BJ (cell line): ENCODE measurements around the gene ATXN7L3B. TPM values are rescaled to one million over a fixed set of nuclear protein-coding genes. Genes with fewer than 3 reads are reported as not detected.

Experiments
- CTCF ChIA-PET: fragments of 350-600 bp; formaldehyde crosslinking; extraction: SDS; loops from one replicate; lab custom pipeline; 2021; ENCODE audit warnings: antibody characterized with exemption, inconsistent platforms; lab: Yijun Ruan, JAX
- POLR2A ChIA-PET: fragments of 300-600 bp; sonication (Branson Sonifier 250); formaldehyde crosslinking; extraction: SDS; loops from one replicate; lab custom pipeline; 2021; ENCODE audit warnings: antibody characterized with exemption; lab: Charles Lee
- DNase-seq: peaks from one replicate; pipeline ENCODE4 v3.0.0-alpha.2; 2011; ENCODE audit warnings: low read depth
- H3K27me3 ChIP-seq: 2 replicates; pipeline ENCODE4 v1.6.0; 2011; ENCODE audit warnings: low read length; ENCODE audit not compliant: control insufficient read depth, insufficient read depth
- H3K36me3 ChIP-seq: 2 replicates; pipeline ENCODE4 v1.5.1; 2011; ENCODE audit warnings: low read length; ENCODE audit not compliant: control insufficient read depth, insufficient read depth
- H3K4me3 ChIP-seq: 2 replicates; pipeline ENCODE4 v1.5.1; 2011; ENCODE audit warnings: low read depth, mild to moderate bottlenecking, control low read depth, low read length
- polyA plus RNA-seq: library from polyadenylated mRNA; depleted of rRNA; stranded (reverse); fragments of >200 nt; gene quantifications from 2 replicates; pipeline ENCODE4 v1.2.3, GENCODE V29; 2011
- TF ChIP-seq, protein P1 (sequence below): IDR thresholded peaks from 2 replicates; pipeline ENCODE4 v1.5.1; 2011; ENCODE audit warnings: low read depth, mild to moderate bottlenecking, control low read depth, inconsistent platforms, low read length, moderate library complexity; ENCODE audit not compliant: insufficient read depth

Gene ATXN7L3B
- polyA plus RNA-seq, 1 experiment, result 18.8 TPM

DNA sequence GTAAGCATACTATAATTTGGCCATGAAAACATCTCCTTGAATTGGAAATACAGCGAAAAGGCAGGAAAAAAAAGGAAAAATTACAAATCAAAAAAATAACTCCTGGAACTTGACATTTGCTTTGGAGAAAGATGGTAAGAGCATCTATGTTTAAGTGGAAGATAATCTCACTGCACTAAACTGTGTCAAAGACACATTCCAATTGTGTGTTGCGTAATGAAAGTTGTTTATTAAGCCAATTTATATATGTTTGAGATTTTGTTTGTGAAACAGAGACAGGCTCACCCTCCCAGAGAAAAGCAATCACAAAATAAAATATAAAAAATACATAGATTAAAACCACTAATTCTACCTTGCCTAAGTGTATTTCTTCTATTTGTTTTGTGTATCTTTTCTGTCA, 11.1 kb upstream of the ATXN7L3B start:
- no peaks in the 10 kb centered on the region for H3K27me3 ChIP-seq
- no peak overlapping the region for H3K4me3 ChIP-seq
- POLR2A ChIA-PET, result no interaction called here
- TF ChIP-seq, protein P1, sequence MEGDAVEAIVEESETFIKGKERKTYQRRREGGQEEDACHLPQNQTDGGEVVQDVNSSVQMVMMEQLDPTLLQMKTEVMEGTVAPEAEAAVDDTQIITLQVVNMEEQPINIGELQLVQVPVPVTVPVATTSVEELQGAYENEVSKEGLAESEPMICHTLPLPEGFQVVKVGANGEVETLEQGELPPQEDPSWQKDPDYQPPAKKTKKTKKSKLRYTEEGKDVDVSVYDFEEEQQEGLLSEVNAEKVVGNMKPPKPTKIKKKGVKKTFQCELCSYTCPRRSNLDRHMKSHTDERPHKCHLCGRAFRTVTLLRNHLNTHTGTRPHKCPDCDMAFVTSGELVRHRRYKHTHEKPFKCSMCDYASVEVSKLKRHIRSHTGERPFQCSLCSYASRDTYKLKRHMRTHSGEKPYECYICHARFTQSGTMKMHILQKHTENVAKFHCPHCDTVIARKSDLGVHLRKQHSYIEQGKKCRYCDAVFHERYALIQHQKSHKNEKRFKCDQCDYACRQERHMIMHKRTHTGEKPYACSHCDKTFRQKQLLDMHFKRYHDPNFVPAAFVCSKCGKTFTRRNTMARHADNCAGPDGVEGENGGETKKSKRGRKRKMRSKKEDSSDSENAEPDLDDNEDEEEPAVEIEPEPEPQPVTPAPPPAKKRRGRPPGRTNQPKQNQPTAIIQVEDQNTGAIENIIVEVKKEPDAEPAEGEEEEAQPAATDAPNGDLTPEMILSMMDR, result no peak
- no peak for DNase-seq
- no peaks in the 10 kb centered on the region for H3K36me3 ChIP-seq
- CTCF ChIA-PET, result no interaction called here

DNA sequence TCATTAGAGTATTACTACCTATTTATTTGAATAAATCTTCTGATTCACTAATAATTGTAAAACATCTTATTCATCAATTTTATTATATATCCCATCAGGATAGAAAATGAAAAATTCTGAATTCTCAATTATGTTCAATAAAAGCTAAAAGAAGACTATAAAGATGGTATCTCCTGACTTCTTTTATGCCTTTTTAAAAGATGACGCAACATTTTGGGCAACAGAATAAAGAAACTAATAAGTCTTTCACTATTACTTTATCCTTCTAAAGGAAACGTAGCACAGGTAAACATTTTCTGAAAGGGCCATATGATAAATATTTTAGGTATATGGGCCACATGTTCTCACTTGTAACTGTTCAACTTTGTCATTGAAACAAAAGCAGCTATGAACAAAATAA, 10.1 kb upstream of the ATXN7L3B start:
- ChIA-PET POLR2A (no interaction called here), CTCF (no interaction called here)
- no peaks in the 10 kb centered on the region for H3K36me3 ChIP-seq
- TF ChIP-seq, protein P1, result no peak
- no peak overlapping the region for H3K4me3 ChIP-seq
- no peaks in the 10 kb centered on the region for H3K27me3 ChIP-seq
- DNase-seq, result no peak

DNA sequence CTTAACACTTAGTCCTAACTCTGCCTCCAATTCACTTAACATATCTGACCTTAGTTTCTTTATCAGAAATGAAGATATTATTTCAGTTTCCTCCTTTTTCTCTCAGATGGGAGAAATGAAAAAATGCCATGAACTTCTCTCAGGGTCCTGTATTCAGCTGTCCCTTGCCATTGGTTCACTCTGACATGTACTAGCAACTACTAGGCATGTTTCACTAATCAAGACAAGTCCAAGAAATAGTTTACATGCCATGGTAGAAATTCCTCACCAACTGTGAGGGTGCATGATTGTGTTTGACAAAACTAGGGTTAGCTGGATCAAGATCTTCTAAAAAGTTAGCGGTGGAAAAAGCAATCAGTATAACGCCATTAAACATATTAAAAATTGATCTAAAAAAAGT, 7.0 kb upstream of the ATXN7L3B start:
- TF ChIP-seq, protein P1, result no peak
- ChIA-PET CTCF (no interaction called here), POLR2A (no interaction called here)
- no peak for DNase-seq
- H3K36me3 ChIP-seq, result no peaks in the 10 kb centered on the region
- H3K4me3 ChIP-seq, result no peak overlapping the region
- no peaks in the 10 kb centered on the region for H3K27me3 ChIP-seq

DNA sequence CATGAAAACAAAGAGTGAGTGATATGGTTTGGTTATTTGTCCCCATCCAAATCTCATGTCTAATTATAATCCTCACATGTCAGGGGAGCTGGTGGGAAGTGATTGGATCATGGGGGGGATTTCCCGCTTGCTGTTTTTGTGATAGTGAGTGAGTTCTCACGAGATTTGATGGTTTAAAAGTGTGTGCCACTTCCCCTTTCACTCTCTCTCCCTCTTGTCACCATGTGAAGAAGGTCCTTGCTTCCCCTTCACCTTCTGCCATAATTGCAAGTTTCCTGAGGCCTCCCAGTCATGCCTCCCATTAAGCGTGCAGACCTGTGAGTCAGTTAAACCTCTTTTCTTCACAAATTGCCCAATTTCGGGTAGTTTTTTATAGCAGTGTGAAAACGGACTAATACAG, 2.1 kb upstream of the ATXN7L3B start:
- Histone ChIP-seq H3K36me3 (no peaks in the 10 kb centered on the region), H3K27me3 (no peaks in the 10 kb centered on the region), H3K4me3 (no peak overlapping the region)
- TF ChIP-seq, protein P1, result no peak
- POLR2A ChIA-PET, result no interaction called here
- no peak for DNase-seq
- CTCF ChIA-PET, result no interaction called here

DNA sequence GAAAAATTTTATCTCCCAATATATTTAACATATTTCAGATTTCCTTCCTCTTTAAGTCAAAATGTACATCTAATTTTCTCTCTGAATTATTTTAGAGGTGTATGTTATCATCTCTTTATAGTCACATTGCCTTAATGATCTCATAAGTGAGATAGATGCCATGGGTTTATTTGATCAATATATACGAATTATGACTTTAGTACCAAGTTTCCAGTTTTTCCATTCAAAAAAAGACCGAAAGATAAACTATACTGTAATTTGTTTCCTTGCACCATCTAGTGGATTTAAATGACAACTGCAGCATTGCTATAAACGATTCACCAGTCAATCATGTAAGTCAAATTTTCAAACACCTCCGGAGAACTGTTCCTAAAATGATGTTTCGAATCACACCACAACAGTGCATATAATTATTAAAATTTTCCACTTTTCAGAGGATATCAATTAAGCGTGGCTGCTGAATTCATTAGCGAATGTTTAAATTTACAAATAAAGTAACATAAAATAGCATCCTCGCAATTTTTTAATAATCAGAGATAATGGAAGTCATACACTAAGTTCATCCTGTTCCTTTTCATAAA, 419 bp upstream of the ATXN7L3B start:
- H3K36me3 ChIP-seq, result no peaks in the 10 kb centered on the region
- CTCF ChIA-PET, result no interaction called here
- H3K27me3 ChIP-seq, result no peaks in the 10 kb centered on the region
- peak; percentile 9 for DNase-seq
- TF ChIP-seq, protein P1, result peak; percentile 60
- POLR2A ChIA-PET, result no interaction called here
- H3K4me3 ChIP-seq, result peak overlapping the region; percentile 59
